ENCODE data around the gene HSD17B4. TPM values are rescaled to one million over a fixed set of nuclear protein-coding genes. Genes with fewer than 3 reads are reported as not detected.

HSD17B4 gene
- total RNA-seq, 1 donor: 130 TPM

GRCh38 chr5:119554597-119554996 is 102.3 kb downstream of the HSD17B4 start:
- DNase-seq (ENCODE audit: insufficient read length, low spot score, missing footprints): no peak
- Histone ChIP-seq H3K27me3 (ENCODE audit: insufficient read depth, low read length) (no peaks in the 10 kb centered on the region), H3K4me3 (ENCODE audit: insufficient read depth, low read length) (no peak overlapping the region), H3K79me2 (ENCODE audit: insufficient read depth, low read length) (no peaks in the 10 kb centered on the region), H4K20me1 (ENCODE audit: insufficient read depth, low read length) (no peaks in the 10 kb centered on the region), H3K4me1 (ENCODE audit: insufficient read depth, low read length) (no peaks in the 10 kb centered on the region), H3K27ac (ENCODE audit: low read depth, low read length) (no peak overlapping the region), H2AFZ (ENCODE audit: low read length) (no peak overlapping the region), H3K9me3 (ENCODE audit: low read depth, low read length) (no peaks in the 10 kb centered on the region), H3K36me3 (ENCODE audit: insufficient read depth, low read length) (no peaks in the 10 kb centered on the region), H3K4me2 (ENCODE audit: insufficient read depth, low read length) (no peak overlapping the region)
- TF ChIP-seq CTCF (IDR thresholded peaks at IDR 0.05; ENCODE audit: extremely low read depth, low read depth, low read length): no peak

DNA sequence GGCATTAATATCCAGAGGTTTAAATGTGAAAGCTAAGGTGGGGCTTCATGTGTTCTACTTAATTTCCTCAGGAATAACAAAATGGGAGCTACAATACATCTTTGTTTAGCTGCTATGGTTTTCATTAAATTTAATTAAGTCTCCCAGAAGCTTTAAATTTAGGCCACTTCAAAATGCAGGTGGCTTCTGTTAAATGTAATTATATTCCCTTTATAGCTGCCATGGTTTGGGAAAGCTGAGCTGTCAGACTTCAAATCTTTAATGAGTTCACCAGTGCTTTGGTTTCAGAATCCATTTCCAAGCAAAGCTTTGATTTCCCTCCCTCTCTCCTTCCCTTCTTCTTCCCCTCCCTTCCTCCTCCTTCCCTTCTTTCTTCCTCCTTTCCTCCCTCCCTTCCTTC is 118.6 kb downstream of the HSD17B4 start:
- Histone ChIP-seq H3K27me3 (ENCODE audit: insufficient read depth, low read length) (peaks cover 11% of the 10 kb centered on the region), H4K20me1 (ENCODE audit: insufficient read depth, low read length) (no peaks in the 10 kb centered on the region), H3K4me3 (ENCODE audit: insufficient read depth, low read length) (no peak overlapping the region), H3K36me3 (ENCODE audit: insufficient read depth, low read length) (no peaks in the 10 kb centered on the region), H2AFZ (ENCODE audit: low read length) (no peak overlapping the region), H3K79me2 (ENCODE audit: insufficient read depth, low read length) (no peaks in the 10 kb centered on the region), H3K4me2 (ENCODE audit: insufficient read depth, low read length) (no peak overlapping the region), H3K27ac (ENCODE audit: low read depth, low read length) (no peak overlapping the region), H3K4me1 (ENCODE audit: insufficient read depth, low read length) (no peaks in the 10 kb centered on the region), H3K9me3 (ENCODE audit: low read depth, low read length) (no peaks in the 10 kb centered on the region)
- TF ChIP-seq CTCF (IDR thresholded peaks at IDR 0.05; ENCODE audit: extremely low read depth, low read depth, low read length): no peak
- no peak for DNase-seq (ENCODE audit: insufficient read length, low spot score, missing footprints)

DNA sequence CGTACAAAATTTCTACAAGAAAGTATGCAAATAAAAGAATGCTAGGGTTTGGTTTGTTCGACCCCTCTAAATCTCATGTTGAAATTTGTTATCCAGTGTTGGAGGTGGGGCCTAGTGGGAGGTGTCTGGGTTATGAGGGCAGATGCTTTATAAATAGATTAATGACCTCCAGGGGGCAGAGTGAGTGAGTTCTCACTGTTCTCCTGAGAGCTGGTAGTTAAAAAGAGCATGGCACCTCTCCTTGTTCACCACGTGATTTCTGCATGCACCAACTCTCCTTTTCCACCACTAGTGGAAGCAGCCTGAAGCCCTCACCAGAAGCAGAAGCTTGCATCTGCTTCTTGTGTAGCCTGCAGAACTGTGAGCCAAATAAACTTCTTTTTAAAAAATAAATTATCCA is 126.6 kb downstream of the HSD17B4 start:
- Histone ChIP-seq H3K4me3 (ENCODE audit: insufficient read depth, low read length) (no peak overlapping the region), H3K27ac (ENCODE audit: low read depth, low read length) (no peak overlapping the region), H2AFZ (ENCODE audit: low read length) (no peak overlapping the region), H3K4me2 (ENCODE audit: insufficient read depth, low read length) (no peak overlapping the region), H3K36me3 (ENCODE audit: insufficient read depth, low read length) (no peaks in the 10 kb centered on the region), H3K4me1 (ENCODE audit: insufficient read depth, low read length) (peaks cover 5% of the 10 kb centered on the region), H3K27me3 (ENCODE audit: insufficient read depth, low read length) (no peaks in the 10 kb centered on the region), H3K79me2 (ENCODE audit: insufficient read depth, low read length) (no peaks in the 10 kb centered on the region), H4K20me1 (ENCODE audit: insufficient read depth, low read length) (no peaks in the 10 kb centered on the region), H3K9me3 (ENCODE audit: low read depth, low read length) (no peaks in the 10 kb centered on the region)
- TF ChIP-seq CTCF (IDR thresholded peaks at IDR 0.05; ENCODE audit: extremely low read depth, low read depth, low read length): peak; percentile 31
- no peak for DNase-seq (ENCODE audit: insufficient read length, low spot score, missing footprints)

DNA sequence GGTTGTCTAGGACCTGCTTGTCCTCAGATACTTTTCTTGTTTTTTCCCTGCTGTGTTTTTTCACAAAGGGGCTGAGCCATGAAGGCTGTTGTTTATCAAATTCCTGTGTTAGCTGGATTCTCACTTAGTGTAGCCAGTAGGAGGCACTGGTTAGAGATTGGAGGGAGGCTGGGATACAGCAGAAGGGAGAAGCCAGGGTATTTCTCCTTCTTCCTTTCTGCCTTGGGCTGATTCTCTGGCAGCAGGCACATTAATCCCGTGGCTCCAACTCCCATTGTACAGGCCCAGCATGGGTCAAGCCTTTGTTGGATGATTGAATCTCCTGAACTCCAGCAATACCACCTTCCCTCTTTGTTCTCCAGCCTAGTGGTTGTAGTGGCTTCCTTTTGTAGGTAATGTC is 130.7 kb downstream of the HSD17B4 start:
- Histone ChIP-seq H3K27me3 (ENCODE audit: insufficient read depth, low read length) (no peaks in the 10 kb centered on the region), H3K79me2 (ENCODE audit: insufficient read depth, low read length) (no peaks in the 10 kb centered on the region), H2AFZ (ENCODE audit: low read length) (no peak overlapping the region), H4K20me1 (ENCODE audit: insufficient read depth, low read length) (no peaks in the 10 kb centered on the region), H3K9me3 (ENCODE audit: low read depth, low read length) (no peaks in the 10 kb centered on the region), H3K27ac (ENCODE audit: low read depth, low read length) (no peak overlapping the region), H3K4me2 (ENCODE audit: insufficient read depth, low read length) (no peak overlapping the region), H3K36me3 (ENCODE audit: insufficient read depth, low read length) (no peaks in the 10 kb centered on the region), H3K4me3 (ENCODE audit: insufficient read depth, low read length) (no peak overlapping the region), H3K4me1 (ENCODE audit: insufficient read depth, low read length) (peaks cover 5% of the 10 kb centered on the region)
- DNase-seq (ENCODE audit: insufficient read length, low spot score, missing footprints): no peak
- TF ChIP-seq CTCF (IDR thresholded peaks at IDR 0.05; ENCODE audit: extremely low read depth, low read depth, low read length): no peak
